CD4-positive, alpha-beta T cell (primary cell): ENCODE measurements around the gene FRMD3. TPM values are rescaled to one million over a fixed set of nuclear protein-coding genes. Genes with fewer than 3 reads are reported as not detected.

ENCODE experiments used
- ATAC-seq: fragments of 200-7000 bp; cut with Tn5 transposase; one replicate; pipeline ENCODE4 v1.10.0; 2022; ENCODE audit warnings: mild to moderate bottlenecking; ENCODE audit not compliant: poor library complexity
- CTCF ChIA-PET: fragments of 350-600 bp; sonication (Branson Sonifier 250); formaldehyde crosslinking; loops from one replicate; lab custom pipeline; 2021; ENCODE audit warnings: antibody characterized with exemption, inconsistent platforms; lab: Charles Lee
- POLR2A ChIA-PET: fragments of 350-600 bp; sonication (Branson Sonifier 250); formaldehyde crosslinking; loops from one replicate; lab custom pipeline; 2021; ENCODE audit warnings: antibody characterized with exemption, inconsistent platforms; lab: Charles Lee
- DNase-seq, 14 experiments: peaks; one replicate each; pipeline ENCODE4 v3.0.0-alpha.2; 2013 to 2020; ENCODE audit warnings: mixed read lengths in 2 of 14
- H3K27ac ChIP-seq, 2 donors: one replicate each; pipeline versions ENCODE4 v1.5.1 to v1.7.0; 2013; ENCODE audit warnings: low read length in 2 of 2, low read depth in 1 of 2, mild to moderate bottlenecking in 1 of 2
- H3K27me3 ChIP-seq, 2 experiments: 1 replicate in 1 of 2; 2 replicates in 1 of 2; pipeline versions ENCODE4 v1.6.1 to v1.7.0; 2013; ENCODE audit warnings: low read length in 2 of 2, control low read depth in 1 of 2, mild to moderate bottlenecking in 1 of 2, moderate library complexity in 1 of 2; ENCODE audit not compliant: insufficient read depth in 2 of 2, control insufficient read depth in 1 of 2
- H3K36me3 ChIP-seq: one replicate; pipeline ENCODE4 v1.6.1; 2013; ENCODE audit warnings: low read length, control low read depth; ENCODE audit not compliant: insufficient read depth
- H3K4me1 ChIP-seq: one replicate; pipeline ENCODE4 v1.6.1; 2013; ENCODE audit warnings: low read length, control low read depth; ENCODE audit not compliant: insufficient read depth
- H3K4me3 ChIP-seq: one replicate; pipeline ENCODE4 v1.5.1; 2013; ENCODE audit warnings: mild to moderate bottlenecking, low read length, moderate library complexity
- H3K9me3 ChIP-seq, 2 experiments: 1 replicate in 1 of 2; 2 replicates in 1 of 2; pipeline versions ENCODE4 v1.6.1 to v1.7.0; 2013; ENCODE audit warnings: low read length in 2 of 2, mild to moderate bottlenecking in 2 of 2, control low read depth in 1 of 2, moderate library complexity in 1 of 2; ENCODE audit not compliant: control insufficient read depth in 1 of 2, insufficient read depth in 1 of 2
- H3K27ac Mint-ChIP-seq: one replicate; pipeline ENCODE4 v1.8.0; 2020; ENCODE audit warnings: mixed read lengths
- H3K27me3 Mint-ChIP-seq: one replicate; pipeline ENCODE4 v1.8.0; 2021; ENCODE audit warnings: mixed read lengths
- H3K36me3 Mint-ChIP-seq: one replicate; pipeline ENCODE4 v1.8.0; 2021; ENCODE audit warnings: low read depth, mixed read lengths
- H3K4me1 Mint-ChIP-seq: one replicate; pipeline ENCODE4 v1.8.0; 2021; ENCODE audit warnings: low read depth, mixed read lengths
- H3K4me3 Mint-ChIP-seq: one replicate; pipeline ENCODE4 v1.8.0; 2020; ENCODE audit warnings: mild to moderate bottlenecking, mixed read lengths
- H3K9me3 Mint-ChIP-seq: one replicate; pipeline ENCODE4 v1.8.0; 2020; ENCODE audit warnings: mixed read lengths
- CTCF ChIP-seq: fragments of 200-600 bp; IDR thresholded peaks from one replicate; pipeline ENCODE4 v1.8.0; 2022; ENCODE audit warnings: antibody characterized with exemption, mild to moderate bottlenecking
- intact Hi-C, 2 experiments: fragments of 100-400 bp; cut with DNase I in 1 of 2; cut with micrococcal nuclease in 1 of 2; formaldehyde crosslinking; loops; one replicate each; pipeline versions ENCODE4 v1.15.1 to v1.9.0; 2023 to 2025; cut with DNase I, micrococcal nuclease
- total RNA-seq, 174 experiments: library from RNA in 2 of 174; stranded (reverse) in 2 of 174; gene quantifications; one replicate each; pipeline ENCODE4 v1.2.3 and lab custom pipeline; 2021 to 2026

Gene FRMD3
- total RNA-seq, 2 experiments from 2014 or later: 0.53 to 1.0 TPM

DNA sequence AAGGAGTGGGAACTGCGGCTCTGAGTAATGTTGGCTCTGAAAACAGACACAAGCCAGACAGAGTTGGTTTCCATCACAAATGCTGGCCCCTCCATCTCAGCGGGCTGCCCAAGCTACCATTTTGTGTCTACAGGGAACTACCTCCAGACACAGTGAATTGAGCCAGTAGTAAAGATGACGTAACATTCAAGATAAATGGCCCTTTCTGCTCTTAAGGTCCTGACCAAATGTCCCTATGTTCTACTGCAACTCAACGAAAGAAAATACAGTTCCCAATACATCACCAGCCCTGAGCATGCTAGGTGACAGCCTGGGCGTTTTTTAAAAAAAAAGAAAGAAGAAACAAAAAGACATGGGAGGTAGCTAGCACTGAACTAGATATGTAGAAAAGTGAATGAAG, 247.5 kb downstream of the FRMD3 start:
- no peaks in the 10 kb centered on the region for H3K36me3 Mint-ChIP-seq
- no peak overlapping the region for H3K27ac Mint-ChIP-seq
- no peaks in the 10 kb centered on the region for H3K9me3 ChIP-seq
- H3K27me3 Mint-ChIP-seq: no peaks in the 10 kb centered on the region
- H3K27ac ChIP-seq: no peak overlapping the region
- no peak overlapping the region for H3K4me3 Mint-ChIP-seq
- ATAC-seq (no peak), DNase-seq (no peak)
- H3K27me3 ChIP-seq: no peaks in the 10 kb centered on the region
- POLR2A ChIA-PET: no interaction called here
- H3K36me3 ChIP-seq: no peaks in the 10 kb centered on the region
- CTCF ChIA-PET: no interaction called here
- H3K9me3 Mint-ChIP-seq: no peaks in the 10 kb centered on the region
- H3K4me1 Mint-ChIP-seq: no peaks in the 10 kb centered on the region
- no peak overlapping the region for H3K4me3 ChIP-seq
- intact Hi-C loops: no loop called here
- H3K4me1 ChIP-seq: no peaks in the 10 kb centered on the region
- no peak for TF ChIP-seq CTCF

- ATAC-seq (no peak), DNase-seq (no peak)
- intact Hi-C loops: no loop called here
- no peaks in the 10 kb centered on the region for H3K4me1 ChIP-seq
- no peak overlapping the region for H3K4me3 Mint-ChIP-seq
- no peaks in the 10 kb centered on the region for H3K9me3 Mint-ChIP-seq
- no peaks in the 10 kb centered on the region for H3K9me3 ChIP-seq
- H3K27me3 ChIP-seq: no peaks in the 10 kb centered on the region
- no peaks in the 10 kb centered on the region for H3K4me1 Mint-ChIP-seq
- H3K27ac ChIP-seq: no peak overlapping the region
- H3K36me3 Mint-ChIP-seq: no peaks in the 10 kb centered on the region
- TF ChIP-seq CTCF: no peak
- ChIA-PET CTCF (no interaction called here), POLR2A (no interaction called here)
- H3K27ac Mint-ChIP-seq: no peak overlapping the region
- H3K27me3 Mint-ChIP-seq: no peaks in the 10 kb centered on the region
- no peaks in the 10 kb centered on the region for H3K36me3 ChIP-seq
- no peak overlapping the region for H3K4me3 ChIP-seq
Measured at GRCh38 chr9:83287021-83287420, 251.2 kb downstream of the FRMD3 start.

DNA sequence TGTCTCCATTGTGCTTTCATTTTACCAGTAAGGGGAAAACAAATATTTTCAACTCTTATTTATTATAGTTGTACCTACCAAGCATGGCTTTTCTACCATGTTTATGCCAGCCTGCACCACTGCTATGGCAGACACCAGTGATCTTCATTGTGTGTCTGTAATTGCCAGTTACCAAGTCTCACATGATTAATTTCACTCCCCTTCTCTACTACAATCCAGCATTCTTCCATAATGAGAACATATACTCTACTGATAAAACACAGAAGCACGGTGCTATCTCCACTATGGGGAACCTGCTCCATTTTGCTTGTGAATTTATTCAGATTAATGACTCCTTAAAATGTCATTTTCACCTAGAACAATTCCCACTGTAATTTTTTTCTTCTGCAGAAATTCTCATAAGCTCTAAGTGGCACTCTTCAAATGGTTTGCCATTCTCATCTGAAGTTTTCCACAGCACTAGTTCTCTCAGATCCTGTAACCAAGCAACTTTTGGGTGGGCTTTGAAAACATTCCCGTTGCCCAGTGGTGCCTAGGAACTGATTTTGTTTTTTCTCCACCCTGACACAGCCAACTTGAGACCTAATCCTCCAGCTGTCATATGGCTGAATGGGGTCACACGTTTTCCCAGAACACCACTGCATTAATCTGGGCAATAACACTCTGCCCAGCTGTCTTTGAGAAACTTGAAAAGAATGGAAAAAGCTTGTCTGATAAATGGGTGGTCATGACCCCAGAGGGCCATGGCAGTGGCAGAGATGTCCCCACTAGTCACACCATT, 252.6 kb downstream of the FRMD3 start:
- no peak for ATAC-seq
- Histone ChIP-seq H3K4me1 (no peaks in the 10 kb centered on the region), H3K9me3 (no peaks in the 10 kb centered on the region), H3K27ac (no peak overlapping the region), H3K36me3 (no peaks in the 10 kb centered on the region), H3K27me3 (no peaks in the 10 kb centered on the region), H3K4me3 (no peak overlapping the region)
- Mint-ChIP-seq H3K4me3 (no peak overlapping the region), H3K27ac (no peak overlapping the region), H3K36me3 (no peaks in the 10 kb centered on the region), H3K4me1 (no peaks in the 10 kb centered on the region), H3K9me3 (no peaks in the 10 kb centered on the region), H3K27me3 (no peaks in the 10 kb centered on the region)
- ChIA-PET POLR2A (no interaction called here), CTCF (no interaction called here)
- no peak for DNase-seq
- intact Hi-C loops: no loop called here
- TF ChIP-seq CTCF: no peak
